ACHN (cell line): ENCODE results near the gene PTCHD1.
A peak's percentile ranks its signal among the peaks of the same experiment; 100 is the strongest.

ENCODE experiments used
- DNase-seq: peaks from one replicate; pipeline ENCODE4 v3.0.0-alpha.2; 2015
- in situ Hi-C: cut with HindIII; loops from 2 replicates; pipeline ENCODE4 v1.10.0; 2017; ENCODE audit warnings: low sequenced_read_pairs, low pct_ligation_motif_present, low pct_unique_long_range_greater_than_20kb

Gene PTCHD1

GRCh38 chrX:23387550-23388184 lies 53.0 kb downstream of the PTCHD1 start:
- no peak for DNase-seq
- in situ Hi-C loops, result no loop called here

GRCh38 chrX:23389196-23389792 lies 54.6 kb downstream of the PTCHD1 start:
- in situ Hi-C loops, result no loop called here
- no peak for DNase-seq

- in situ Hi-C loops, result no loop called here
- no peak for DNase-seq
Observed at GRCh38 chrX:23390979-23391378, 56.3 kb downstream of the PTCHD1 start.

- DNase-seq, result no peak
- in situ Hi-C loops, result no loop called here
Observed at GRCh38 chrX:23392195-23392594, 57.5 kb downstream of the PTCHD1 start.

GRCh38 chrX:23394421-23394820 lies 59.8 kb downstream of the PTCHD1 start:
- in situ Hi-C loops, result no loop called here
- no peak for DNase-seq

GRCh38 chrX:23396263-23396662 lies 61.6 kb downstream of the PTCHD1 start:
- DNase-seq, result no peak
- in situ Hi-C loops, result no loop called here

GRCh38 chrX:23398570-23398969 lies 63.9 kb downstream of the PTCHD1 start:
- DNase-seq, result no peak
- in situ Hi-C loops, result no loop called here

- peak; percentile 0 for DNase-seq
- in situ Hi-C loops, result no loop called here
Observed at GRCh38 chrX:23403849-23404248, 69.2 kb downstream of the PTCHD1 start.

GRCh38 chrX:23422912-23423311 lies 88.3 kb downstream of the PTCHD1 start:
- in situ Hi-C loops, result no loop called here
- no peak for DNase-seq

GRCh38 chrX:23434356-23434884 lies 99.8 kb downstream of the PTCHD1 start:
- in situ Hi-C loops, result no loop called here
- DNase-seq, result no peak

GRCh38 chrX:23435108-23435507 lies 100.5 kb downstream of the PTCHD1 start:
- in situ Hi-C loops, result no loop called here
- no peak for DNase-seq

GRCh38 chrX:23435575-23435974 lies 100.9 kb downstream of the PTCHD1 start:
- in situ Hi-C loops, result no loop called here
- no peak for DNase-seq

GRCh38 chrX:23436875-23437274 lies 102.2 kb downstream of the PTCHD1 start:
- in situ Hi-C loops, result no loop called here
- DNase-seq, result no peak

GRCh38 chrX:23451266-23451665 lies 116.6 kb downstream of the PTCHD1 start:
- in situ Hi-C loops, result no loop called here
- DNase-seq, result no peak
